Left lung (tissue), 10 donors: ENCODE data around the gene SYNJ2. TPM values are rescaled to one million over a fixed set of nuclear protein-coding genes. Genes with fewer than 3 reads are reported as not detected.

Experiments used
- ATAC-seq: fragments of 200-7000 bp; cut with Tn5 transposase; one replicate; pipeline ENCODE4 v1.9.1; 2020; ENCODE audit warnings: moderate library complexity
- DNase-seq, 4 donors: peaks; one replicate each; pipeline ENCODE4 v3.0.0-alpha.2; 2013 to 2020
- H3K27ac ChIP-seq, 2 donors: fragments of 200-600 bp; sonication (generic) in 1 of 2; one replicate each; pipeline versions ENCODE4 v1.5.0 to v1.8.0; 2020 to 2021
- H3K27me3 ChIP-seq, 2 donors: fragments of 200-600 bp; sonication (generic) in 1 of 2; one replicate each; pipeline versions ENCODE4 v1.5.0 to v1.8.0; 2020 to 2021
- H3K36me3 ChIP-seq, 2 donors: fragments of 200-600 bp; sonication (generic) in 1 of 2; one replicate each; pipeline versions ENCODE4 v1.5.0 to v1.8.0; 2020 to 2021
- H3K4me1 ChIP-seq, 2 donors: fragments of 200-600 bp; one replicate each; pipeline ENCODE4 v1.8.0; 2021
- H3K4me3 ChIP-seq, 2 donors: fragments of 200-600 bp; sonication (generic) in 1 of 2; one replicate each; pipeline versions ENCODE4 v1.5.0 to v1.8.0; 2020 to 2021; ENCODE audit warnings: mild to moderate bottlenecking in 1 of 2
- H3K9me3 ChIP-seq, 2 donors: fragments of 200-600 bp; sonication (generic) in 1 of 2; one replicate each; pipeline versions ENCODE4 v1.5.0 to v1.8.0; 2020 to 2021
- CTCF ChIP-seq, 2 donors: fragments of 200-600 bp; sonication (generic) in 1 of 2; IDR thresholded peaks; one replicate each; pipeline versions ENCODE4 v1.5.0 to v1.8.0; 2021; ENCODE audit warnings: antibody characterized with exemption in 2 of 2
- intact Hi-C, 2 donors: fragments of 100-400 bp; cut with DNase I; formaldehyde crosslinking; loops; one replicate each; pipeline versions ENCODE4 v1.11.2 to v1.14.2; 2022
- polyA plus RNA-seq, 6 donors: library from polyadenylated mRNA; unstranded; fragments of 120-200 nt; gene quantifications; one replicate each; pipeline ENCODE4 v1.2.1, GENCODE V29; 2013; ENCODE audit not compliant: insufficient read length in 6 of 6
- total RNA-seq, 2 donors: library from RNA; stranded (reverse); fragmentation: NEBNext Ultra II Directional; extraction: Animal tissue kit (Norgen Biotek cat#: 25700); gene quantifications; one replicate each; pipeline ENCODE4 v1.2.1, GENCODE V29; 2021
- donor health status: DM: no; HTN: yes; CAD: no.
- donor health status: DM: no; HTN: no; CAD: no.

SYNJ2 gene
- total and polyA plus RNA-seq, 8 donors, result 6.2 to 12.2 (median 7.5) TPM

GRCh38 chr6:158040804-158041347 lies 59.2 kb downstream of the SYNJ2 start:
- DNase-seq (no peak), ATAC-seq (no peak)
- no peak for TF ChIP-seq CTCF (IDR thresholded peaks at IDR 0.05)

DNA sequence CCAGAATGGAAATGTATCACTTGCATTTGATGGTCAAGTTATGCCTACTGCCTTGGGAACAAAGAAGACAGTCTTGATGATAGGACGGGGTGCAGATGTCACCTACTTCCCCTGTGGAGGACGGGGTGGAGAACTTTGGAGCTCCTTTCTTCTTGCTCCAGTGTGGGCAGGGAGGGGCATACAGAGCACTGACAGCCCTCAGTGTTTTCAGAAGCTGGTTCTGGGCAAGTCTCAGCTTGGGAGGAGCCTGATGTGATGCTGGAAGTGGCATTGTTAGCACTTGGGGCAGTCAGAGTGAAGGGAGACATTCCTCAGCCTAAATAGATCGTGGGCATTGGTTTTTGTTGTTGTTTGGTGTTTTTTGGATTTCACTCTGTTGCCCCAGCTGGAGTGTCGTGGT lies 59.7 kb downstream of the SYNJ2 start:
- intact Hi-C loops, result no loop called here
- peaks cover 0 to 33% of the 10 kb centered on the region in 2 donors for H3K4me1 ChIP-seq
- H3K9me3 ChIP-seq, result no peaks in the 10 kb centered on the region
- H3K36me3 ChIP-seq, result peaks cover 0 to 11% of the 10 kb centered on the region in 2 donors
- no peak overlapping the region for H3K27ac ChIP-seq
- H3K4me3 ChIP-seq, result no peak overlapping the region
- no peak for TF ChIP-seq CTCF (IDR thresholded peaks at IDR 0.05)
- DNase-seq, result no peak
- no peak for ATAC-seq
- no peaks in the 10 kb centered on the region for H3K27me3 ChIP-seq

More at GRCh38 chr6:158040804-158041347, 59.2 kb downstream of the SYNJ2 start:
- Histone ChIP-seq H3K36me3 (peaks cover 0 to 13% of the 10 kb centered on the region in 2 donors), H3K27me3 (no peaks in the 10 kb centered on the region), H3K27ac (peak overlapping the region in 1 of 2 donors; percentile 10), H3K4me3 (no peak overlapping the region), H3K9me3 (no peaks in the 10 kb centered on the region), H3K4me1 (peaks cover 0 to 33% of the 10 kb centered on the region in 2 donors)
- intact Hi-C loops, result no loop called here

- Histone ChIP-seq H3K36me3 (peaks cover 0 to 11% of the 10 kb centered on the region in 2 donors), H3K27me3 (no peaks in the 10 kb centered on the region), H3K4me1 (peaks cover 0 to 33% of the 10 kb centered on the region in 2 donors), H3K9me3 (no peaks in the 10 kb centered on the region), H3K27ac (no peak overlapping the region), H3K4me3 (no peak overlapping the region)
- DNase-seq (no peak), ATAC-seq (no peak)
- intact Hi-C loops, result no loop called here
- no peak for TF ChIP-seq CTCF (IDR thresholded peaks at IDR 0.05)
Measured at GRCh38 chr6:158041788-158042187, 60.1 kb downstream of the SYNJ2 start.

DNA sequence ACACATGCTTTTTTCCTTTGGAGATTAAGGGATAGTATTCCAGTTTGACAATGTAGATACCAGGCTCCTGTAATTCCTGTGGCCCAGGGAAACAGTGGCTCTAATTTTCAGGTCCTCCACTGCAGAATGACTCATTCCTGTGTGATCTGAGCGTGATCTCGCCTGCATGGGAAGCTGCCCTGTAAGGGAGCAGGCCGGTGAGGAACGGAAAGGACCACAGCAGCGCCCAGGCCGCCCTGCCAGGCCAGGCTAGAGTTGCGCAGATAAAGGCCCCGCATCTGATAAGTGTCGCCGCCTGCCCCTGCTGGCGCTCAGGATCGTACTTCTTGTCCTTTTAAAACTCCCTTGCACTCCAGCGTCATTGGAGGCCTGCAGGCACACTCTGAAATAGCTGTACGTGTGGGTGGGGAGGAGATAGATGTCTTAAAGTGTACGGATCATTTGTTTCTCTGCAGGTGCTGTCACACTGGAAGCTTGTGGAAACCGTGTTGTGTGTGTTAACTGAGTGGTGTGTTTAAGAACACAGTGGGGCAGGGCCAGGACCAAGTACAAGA lies 60.7 kb downstream of the SYNJ2 start:
- peaks cover 0 to 11% of the 10 kb centered on the region in 2 donors for H3K36me3 ChIP-seq
- ATAC-seq, result peak; percentile 41
- H3K4me1 ChIP-seq, result peaks cover 0 to 33% of the 10 kb centered on the region in 2 donors
- no peak for DNase-seq
- no peaks in the 10 kb centered on the region for H3K27me3 ChIP-seq
- H3K9me3 ChIP-seq, result no peaks in the 10 kb centered on the region
- H3K27ac ChIP-seq, result no peak overlapping the region
- H3K4me3 ChIP-seq, result no peak overlapping the region
- intact Hi-C loops, result no loop called here
- no peak for TF ChIP-seq CTCF (IDR thresholded peaks at IDR 0.05)

DNA sequence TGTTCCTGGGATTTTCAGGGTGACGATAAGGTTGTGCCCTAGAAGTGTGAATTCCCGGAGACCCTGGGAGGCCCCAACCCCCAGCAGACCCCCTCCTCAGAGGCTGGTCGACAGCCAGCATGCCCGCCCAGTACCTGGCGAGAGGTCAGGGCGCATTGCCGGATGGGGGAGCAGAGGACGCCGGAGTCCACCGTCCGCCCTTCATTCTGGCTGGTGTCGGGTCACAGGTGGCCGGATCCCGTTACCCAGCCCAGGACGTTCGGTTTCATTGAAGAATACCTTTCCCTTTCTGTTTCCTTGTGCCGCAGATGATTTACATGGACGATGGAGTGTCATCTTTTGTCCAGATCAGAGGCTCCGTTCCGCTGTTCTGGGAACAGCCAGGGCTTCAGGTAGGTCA lies 61.3 kb downstream of the SYNJ2 start:
- DNase-seq (no peak), ATAC-seq (no peak)
- TF ChIP-seq CTCF (IDR thresholded peaks at IDR 0.05), result no peak
- peaks cover 0 to 33% of the 10 kb centered on the region in 2 donors for H3K4me1 ChIP-seq
- H3K27ac ChIP-seq, result no peak overlapping the region
- no peaks in the 10 kb centered on the region for H3K9me3 ChIP-seq
- intact Hi-C loops, result no loop called here
- H3K4me3 ChIP-seq, result no peak overlapping the region
- peaks cover 0 to 11% of the 10 kb centered on the region in 2 donors for H3K36me3 ChIP-seq
- H3K27me3 ChIP-seq, result no peaks in the 10 kb centered on the region
